HepG2 (cell line): ENCODE results near the gene IL2RG. TPM values are rescaled to one million over a fixed set of nuclear protein-coding genes. Genes with fewer than 3 reads are reported as not detected.

Experiments
- CTCF ChIP-seq: sonication (generic); formaldehyde crosslinking; IDR thresholded peaks from 2 replicates; pipeline ENCODE4 v1.5.0; 2020; ENCODE audit warnings: mild to moderate bottlenecking, missing genetic modification reagents, moderate library complexity
- DBP ChIP-seq: sonication (generic); formaldehyde crosslinking; IDR thresholded peaks from 2 replicates; pipeline ENCODE4 v1.4.0; 2020; ENCODE audit warnings: missing genetic modification reagents; ENCODE audit errors: not compliant biosample characterization
- FOSL2 ChIP-seq: sonication (generic); formaldehyde crosslinking; IDR thresholded peaks from 2 replicates; pipeline ENCODE4 v1.4.0; 2020; ENCODE audit warnings: missing genetic modification reagents
- HHEX ChIP-seq: IDR thresholded peaks from 2 replicates; pipeline ENCODE4 v1.6.1; 2016; ENCODE audit warnings: control low read depth
- HINFP ChIP-seq: sonication (generic); formaldehyde crosslinking; IDR thresholded peaks from 2 replicates; pipeline ENCODE4 v1.4.0; 2020; ENCODE audit warnings: low read depth, mild to moderate bottlenecking, missing genetic modification reagents
- HOXA3 ChIP-seq: sonication (generic); formaldehyde crosslinking; IDR thresholded peaks from 2 replicates; pipeline ENCODE4 v1.5.0; 2020; ENCODE audit warnings: missing genetic modification reagents
- HOXA9 ChIP-seq: sonication (generic); formaldehyde crosslinking; IDR thresholded peaks from 2 replicates; pipeline ENCODE4 v1.8.1; 2022; ENCODE audit warnings: missing genetic modification reagents, mild to moderate bottlenecking, moderate library complexity, borderline replicate concordance
- MXI1 ChIP-seq: IDR thresholded peaks from 3 replicates; pipeline ENCODE4 v1.6.1; 2012; ENCODE audit warnings: low read depth, low read length, inconsistent platforms, borderline replicate concordance
- NCOR1 ChIP-seq: fragments of 200-600 bp; sonication (generic); IDR thresholded peaks from 2 replicates; pipeline ENCODE4 v1.7.0; 2017; ENCODE audit warnings: antibody characterized with exemption, low read length, borderline replicate concordance
- NFYC ChIP-seq: IDR thresholded peaks from 2 replicates; pipeline ENCODE4 v1.6.1; 2016; ENCODE audit warnings: missing genetic modification reagents, missing compliant biosample characterization
- RAD51 ChIP-seq: fragments of 450-650 bp; IDR thresholded peaks from 2 replicates; pipeline ENCODE4 v1.6.1; 2016; ENCODE audit warnings: borderline replicate concordance
- TEAD3 ChIP-seq: optimal IDR thresholded peaks from 2 replicates; pipeline ENCODE3; 2016; ENCODE audit warnings: borderline replicate concordance
- ZBTB40 ChIP-seq, 2 experiments: fragments of 450-650 bp in 1 of 2; sonication (generic) in 1 of 2; formaldehyde crosslinking in 1 of 2; IDR thresholded peaks; 2 replicates each; pipeline versions ENCODE4 v1.6.1 to v1.8.0; 2016 to 2022; ENCODE audit warnings: antibody characterized with exemption in 1 of 2, mild to moderate bottlenecking in 1 of 2, missing genetic modification reagents in 1 of 2
- polyA plus RNA-seq, 8 experiments: library from polyadenylated mRNA; depleted of rRNA in 3 of 8; stranded (reverse) in 7 of 8; unstranded in 1 of 8; fragments of >200 nt; fragmentation: Illumina TruSeq in 4 of 8; extraction: Trizol in 4 of 8; gene quantifications; 2 replicates each; pipeline versions ENCODE4 v1.2.1 to v1.2.3, GENCODE V29; 2011 to 2016; ENCODE audit warnings: low read depth in 4 of 8, missing spikeins in 1 of 8, mixed read lengths in 1 of 8; ENCODE audit not compliant: insufficient read depth in 1 of 8
- total RNA-seq, 5 experiments: library from RNA; depleted of rRNA; stranded (reverse); fragments of >200 nt; fragmentation: Illumina TruSeq; extraction: Trizol; gene quantifications; 2 replicates each; pipeline ENCODE4 v1.2.3, GENCODE V29; 2016; ENCODE audit warnings: low read depth in 1 of 5

IL2RG gene
- total and polyA plus RNA-seq, 2 of the 13 experiments (the other 11 are each of a cell fraction or from before 2014, with no cell fraction given) = 0.98 TPM; not detected in 1

- TF ChIP-seq FOSL2 (CRISPR knock-in tag) (peak; percentile 50; the same call in 1 of the 2 replicates), TEAD3 (peak; percentile 21), CTCF (no peak), HOXA9 (no peak), HOXA3 (CRISPR knock-in tag) (peak; percentile 84), RAD51 (no peak), HINFP (CRISPR knock-in tag) (no peak), NFYC (peak; percentile 86), HHEX (CRISPR knock-in tag) (no peak), MXI1 (no peak; the same call in 2 of the 3 replicates), NCOR1 (peak; percentile 29; the same call in 1 of the 2 replicates), DBP (CRISPR knock-in tag) (no peak), ZBTB40 (IDR thresholded peaks at IDR 0.05) (no peak), ZBTB40 (CRISPR knock-in tag; IDR thresholded peaks at IDR 0.05) (no peak)
Observed at GRCh38 chrX:71068044-71068918, 43.1 kb downstream of the IL2RG start, which contains the start of gene SNX12 (continued).
